Activated naive CD4-positive, alpha-beta T cell treated with anti-CD3 and anti-CD28 coated beads, Interleukin-2, amount 50 U/mL, for 72 hours (primary cell): ENCODE results near the gene TFDP1. TPM values are rescaled to one million over a fixed set of nuclear protein-coding genes. Genes with fewer than 3 reads are reported as not detected.
"Not testable (repeated sequence)": the region's sequence is repeated elsewhere in the genome, so short reads cannot be mapped to it uniquely, and the experiment has no call there.

ENCODE experiments used
- ATAC-seq, 2 donors: fragments of 150-1000 bp; cut with Tn5 transposase; 2 replicates each; pipeline ENCODE4 v1.10.0; 2021; ENCODE audit warnings: mild to moderate bottlenecking in 2 of 2, moderate library complexity in 2 of 2
- DNase-seq, 2 donors: peaks; one replicate each; pipeline ENCODE4 v3.0.0; 2021 to 2022; ENCODE audit warnings: low spot score in 2 of 2
- H3K27ac Mint-ChIP-seq, 2 donors: one replicate each; pipeline ENCODE4 v1.8.0; 2022; ENCODE audit warnings: mild to moderate bottlenecking in 2 of 2, mixed read lengths in 2 of 2
- H3K36me3 Mint-ChIP-seq, 2 donors: one replicate each; pipeline ENCODE4 v1.8.0; 2022; ENCODE audit warnings: mixed read lengths in 2 of 2
- H3K9me3 Mint-ChIP-seq, 2 donors: one replicate each; pipeline ENCODE4 v1.8.0; 2022; ENCODE audit warnings: mixed read lengths in 2 of 2
- total RNA-seq, 2 donors: library from RNA; stranded (reverse); gene quantifications; one replicate each; pipeline ENCODE4 v1.2.3, GENCODE V29; 2022

TFDP1 gene
- total RNA-seq, 2 donors from 2014 or later = 95.1 to 173 TPM

GRCh38 chr13:113584870-113585671, 518 bp downstream of the TFDP1 start:
- Mint-ChIP-seq H3K36me3 (peaks cover 27 to 40% of the 10 kb centered on the region in 2 donors), H3K9me3 (no peaks in the 10 kb centered on the region), H3K27ac (peak overlapping the region; percentile 80 to 99)
- ATAC-seq = peak; percentile 31 to 36
- peak; percentile 54 to 66 for DNase-seq

- H3K9me3 Mint-ChIP-seq = no peaks in the 10 kb centered on the region
- H3K36me3 Mint-ChIP-seq = peaks cover 27 to 45% of the 10 kb centered on the region in 2 donors
- ATAC-seq (no peak), DNase-seq (peak in 1 of 2 donors; percentile 26)
- H3K27ac Mint-ChIP-seq = peak overlapping the region; percentile 80 to 99
Observed at GRCh38 chr13:113585896-113586295, 1.3 kb downstream of the TFDP1 start.

DNA sequence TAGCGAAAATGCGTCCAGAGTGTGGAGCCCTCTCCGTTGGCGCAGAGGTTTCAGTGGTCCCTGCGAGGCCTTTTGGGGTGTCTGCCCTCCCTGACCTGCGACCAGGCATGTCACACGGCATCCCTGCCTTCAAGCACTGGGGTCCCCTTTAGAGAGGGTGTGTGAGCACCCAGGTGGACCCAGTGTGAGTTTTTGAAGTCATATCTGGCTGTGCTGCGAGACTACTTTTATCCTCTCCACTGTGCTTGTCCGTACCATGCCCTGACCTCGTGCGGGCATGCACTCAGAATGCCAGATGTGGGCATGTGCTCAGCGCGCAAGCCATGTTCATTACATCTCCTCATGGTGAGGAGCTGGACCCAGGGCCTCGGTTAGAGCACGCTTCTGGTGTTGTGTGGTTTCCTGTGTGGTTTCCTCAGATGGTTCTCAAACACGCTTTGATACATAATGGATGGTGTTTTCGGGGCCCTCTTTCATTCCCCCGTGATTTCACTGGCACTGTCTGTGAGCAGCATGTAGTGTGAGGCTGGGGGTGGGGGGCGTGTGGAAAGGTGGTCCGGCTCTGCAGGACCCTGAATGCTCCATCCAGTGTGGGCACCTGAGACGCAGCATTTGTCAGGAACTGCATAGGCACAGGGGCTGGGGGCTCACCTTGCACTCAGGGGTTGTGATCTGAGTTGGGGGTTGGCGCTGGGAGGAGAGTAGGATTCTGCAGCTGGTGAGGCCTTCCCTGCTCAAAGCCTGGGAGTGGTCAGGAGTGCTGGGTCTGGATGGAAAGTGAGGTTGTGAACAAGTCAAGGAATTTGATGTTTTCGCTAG, 2.3 kb downstream of the TFDP1 start:
- DNase-seq (peak in 1 of 2 donors; percentile 50), ATAC-seq (no peak)
- Mint-ChIP-seq H3K9me3 (no peaks in the 10 kb centered on the region), H3K27ac (peak overlapping the region; percentile 80 to 99), H3K36me3 (peaks cover 27 to 52% of the 10 kb centered on the region in 2 donors)

GRCh38 chr13:113588394-113589111, 4.0 kb downstream of the TFDP1 start:
- DNase-seq (peak in 1 of 2 donors; percentile 40), ATAC-seq (no peak)
- H3K27ac Mint-ChIP-seq = peak overlapping the region; percentile 3 to 7
- H3K36me3 Mint-ChIP-seq = peaks cover 32 to 61% of the 10 kb centered on the region in 2 donors
- no peaks in the 10 kb centered on the region for H3K9me3 Mint-ChIP-seq

DNA sequence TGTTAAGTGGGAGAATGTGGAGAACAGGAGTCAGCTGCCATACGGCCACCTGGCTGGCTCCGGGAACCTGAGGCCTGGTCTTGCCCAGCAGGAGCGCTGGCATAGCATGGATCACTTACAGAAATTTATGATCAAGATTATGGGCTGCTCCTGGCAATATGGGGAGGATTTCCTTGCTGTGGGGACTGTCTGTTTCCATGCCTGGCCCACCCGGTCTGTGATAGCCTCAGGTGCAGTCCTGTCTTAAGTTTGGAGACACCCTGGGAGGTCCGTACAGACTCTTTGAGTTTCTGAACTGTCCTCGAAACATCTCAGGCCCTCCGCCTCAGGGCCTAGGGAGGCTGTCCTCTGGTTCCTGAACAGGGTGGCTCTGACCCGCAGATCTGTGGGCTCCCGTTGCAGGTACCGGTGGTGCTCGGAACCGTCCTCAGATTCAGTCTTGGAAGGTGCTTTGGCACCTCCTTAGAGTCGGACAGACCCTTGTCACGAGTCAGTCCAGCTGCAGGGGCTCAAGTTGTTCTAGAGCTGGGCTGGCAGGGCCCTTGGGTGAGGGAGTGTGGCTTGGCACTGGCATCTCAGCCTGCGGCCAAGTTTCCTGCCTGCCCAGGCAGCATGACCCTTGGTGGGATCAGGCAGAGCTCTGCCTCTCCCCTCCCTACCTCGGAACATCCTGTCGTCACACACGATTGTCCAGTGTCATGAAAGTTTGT, 4.9 kb downstream of the TFDP1 start:
- ATAC-seq (no peak), DNase-seq (peak in 1 of 2 donors; percentile 44)
- Mint-ChIP-seq H3K27ac (peak overlapping the region in 1 of 2 donors; percentile 3), H3K9me3 (no peaks in the 10 kb centered on the region), H3K36me3 (peaks cover 32 to 61% of the 10 kb centered on the region in 2 donors)

DNA sequence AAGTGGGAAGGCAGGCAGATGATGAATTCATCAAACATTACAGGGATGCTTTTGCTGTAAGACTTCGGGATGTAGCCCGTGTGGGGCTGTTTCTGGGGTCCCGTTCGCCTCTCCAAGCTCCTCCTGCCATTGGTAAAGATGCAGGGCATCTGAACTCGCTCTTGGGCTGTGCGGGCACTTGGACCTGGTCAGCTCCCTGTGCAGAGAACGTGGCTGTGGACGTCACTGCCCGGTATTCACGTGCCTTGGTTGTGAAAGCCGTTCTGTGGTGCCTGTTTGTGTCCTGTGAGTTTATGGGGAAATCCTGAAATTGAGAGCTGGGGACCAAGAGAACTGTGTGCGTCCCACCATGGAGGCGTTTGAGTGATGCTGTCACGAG, 5.4 kb downstream of the TFDP1 start:
- DNase-seq (peak in 1 of 2 donors; percentile 39), ATAC-seq (no peak)
- no peaks in the 10 kb centered on the region for H3K9me3 Mint-ChIP-seq
- H3K27ac Mint-ChIP-seq = no peak overlapping the region
- peaks cover 36 to 65% of the 10 kb centered on the region in 2 donors for H3K36me3 Mint-ChIP-seq

- peak in 1 of 2 donors; percentile 50 for DNase-seq
- Mint-ChIP-seq H3K36me3 (peaks cover 26 to 65% of the 10 kb centered on the region in 2 donors), H3K9me3 (no peaks in the 10 kb centered on the region), H3K27ac (no peak overlapping the region)
- ATAC-seq = no peak
Observed at GRCh38 chr13:113591750-113592149, 7.2 kb downstream of the TFDP1 start.

DNA sequence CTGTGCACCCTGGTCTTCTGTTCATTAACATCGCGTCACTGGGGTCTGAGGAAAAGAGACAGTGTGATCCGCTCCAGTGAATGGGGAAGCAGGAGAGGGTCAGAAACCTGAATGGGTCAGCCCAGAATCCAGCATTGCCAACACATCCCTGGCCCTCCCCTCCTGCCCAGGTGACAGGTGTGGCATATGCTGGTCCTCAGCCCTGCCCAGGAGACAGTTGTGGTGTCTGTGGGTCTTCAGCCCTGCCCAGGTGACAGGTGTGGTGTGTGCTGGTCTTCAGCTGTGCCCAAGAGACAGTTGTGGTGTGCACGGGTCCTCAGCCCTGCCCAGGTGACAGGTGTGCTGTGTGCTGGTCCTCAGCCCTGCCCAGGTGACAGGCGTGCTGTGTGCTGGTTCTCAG, 8.0 kb downstream of the TFDP1 start:
- H3K9me3 Mint-ChIP-seq = no peaks in the 10 kb centered on the region
- ATAC-seq = no peak
- H3K27ac Mint-ChIP-seq = no peak overlapping the region
- H3K36me3 Mint-ChIP-seq = peaks cover 26 to 65% of the 10 kb centered on the region in 2 donors
- DNase-seq = no peak

GRCh38 chr13:113594066-113594821, 9.7 kb downstream of the TFDP1 start:
- peaks cover 26 to 63% of the 10 kb centered on the region in 2 donors for H3K36me3 Mint-ChIP-seq
- not testable (repeated sequence) for H3K9me3 Mint-ChIP-seq, H3K27ac Mint-ChIP-seq, ATAC-seq
- DNase-seq = peak in 1 of 2 donors; percentile 35

GRCh38 chr13:113595131-113595530, 10.6 kb downstream of the TFDP1 start:
- H3K36me3 Mint-ChIP-seq = peaks cover 30 to 57% of the 10 kb centered on the region in 2 donors
- H3K9me3 Mint-ChIP-seq = no peaks in the 10 kb centered on the region
- H3K27ac Mint-ChIP-seq = no peak overlapping the region
- no peak for ATAC-seq
- DNase-seq = no peak

GRCh38 chr13:113596321-113597200, 12.0 kb downstream of the TFDP1 start:
- H3K27ac Mint-ChIP-seq = no peak overlapping the region
- H3K36me3 Mint-ChIP-seq = peaks cover 30 to 48% of the 10 kb centered on the region in 2 donors
- H3K9me3 Mint-ChIP-seq = no peaks in the 10 kb centered on the region
- DNase-seq (peak in 1 of 2 donors; percentile 46), ATAC-seq (no peak)

GRCh38 chr13:113597391-113598080, 13.0 kb downstream of the TFDP1 start:
- Mint-ChIP-seq H3K9me3 (no peaks in the 10 kb centered on the region), H3K27ac (no peak overlapping the region), H3K36me3 (peaks cover 27 to 39% of the 10 kb centered on the region in 2 donors)
- DNase-seq = peak in 1 of 2 donors; percentile 37
- ATAC-seq = no peak

DNA sequence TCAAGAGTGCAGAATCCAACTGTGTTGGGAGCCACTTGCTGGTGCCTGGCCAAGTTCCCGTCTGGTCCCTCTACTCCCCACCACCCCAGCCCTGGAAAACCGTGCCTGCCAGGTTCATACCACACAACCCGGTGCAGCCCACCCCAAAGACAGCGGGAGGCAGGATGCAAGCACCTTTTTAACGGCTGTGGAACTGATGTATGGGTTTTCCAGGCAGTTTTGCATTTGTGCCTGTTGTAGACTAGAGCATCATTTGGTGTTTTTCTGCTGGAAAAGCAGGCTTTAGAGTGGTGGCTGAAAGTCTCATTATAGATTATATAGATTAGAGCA, 13.5 kb downstream of the TFDP1 start:
- no peak overlapping the region for H3K27ac Mint-ChIP-seq
- DNase-seq = peak in 1 of 2 donors; percentile 30
- ATAC-seq = no peak
- no peaks in the 10 kb centered on the region for H3K9me3 Mint-ChIP-seq
- H3K36me3 Mint-ChIP-seq = peaks cover 24 to 36% of the 10 kb centered on the region in 2 donors

DNA sequence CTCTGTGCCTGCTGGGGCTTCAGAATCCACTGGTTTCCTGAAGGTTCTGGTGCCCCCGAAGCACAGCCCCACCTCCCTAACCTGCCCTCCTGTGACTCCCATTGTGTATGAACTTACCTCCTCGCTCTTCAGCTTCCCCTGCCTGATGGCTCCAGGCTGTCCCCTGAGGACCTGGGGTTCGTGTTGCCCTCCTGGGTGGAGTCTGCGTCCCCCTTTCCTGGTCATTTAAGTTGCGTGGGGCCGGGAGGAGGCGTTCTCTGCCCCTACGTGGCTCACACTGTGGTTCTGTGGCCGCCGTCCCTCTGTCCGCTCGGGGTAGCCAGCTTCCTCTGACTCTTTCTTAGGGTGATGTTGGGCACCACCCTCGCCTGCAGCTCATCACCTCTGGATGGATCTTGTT, 13.9 kb downstream of the TFDP1 start:
- ATAC-seq (no peak), DNase-seq (peak in 1 of 2 donors; percentile 11)
- Mint-ChIP-seq H3K9me3 (no peaks in the 10 kb centered on the region), H3K27ac (peak overlapping the region in 1 of 2 donors; percentile 34), H3K36me3 (peaks cover 24 to 36% of the 10 kb centered on the region in 2 donors)
